ENCODE data around the gene ADAM30. TPM values are rescaled to one million over a fixed set of nuclear protein-coding genes. Genes with fewer than 3 reads are reported as not detected.
A peak's percentile ranks its signal among the peaks of the same experiment; 100 is the strongest.
"Not testable (repeated sequence)": the region's sequence is repeated elsewhere in the genome, so short reads cannot be mapped to it uniquely, and the experiment has no call there.

The ADAM30 gene
- polyA plus RNA-seq, 1 donor, result not detected

DNA sequence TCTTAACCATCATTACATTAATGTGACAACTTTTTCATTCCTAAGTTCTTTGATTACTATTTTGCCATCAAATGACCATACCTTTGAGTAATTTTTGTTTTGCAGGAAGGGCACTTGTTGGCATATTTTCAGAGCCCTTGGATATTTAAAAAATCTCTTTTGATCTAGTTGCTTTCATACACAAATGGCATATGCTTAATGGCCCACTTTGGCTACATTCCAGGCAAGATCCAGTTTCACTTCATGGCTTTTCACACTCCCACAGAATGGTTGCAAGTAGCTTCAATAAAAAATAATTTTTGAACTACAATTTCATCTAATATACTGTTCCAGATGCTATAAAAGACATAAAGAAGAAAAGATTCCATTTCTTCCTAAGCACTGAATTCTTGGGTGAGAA, 18.1 kb downstream of the ADAM30 start:
- DNase-seq, result no peak

DNA sequence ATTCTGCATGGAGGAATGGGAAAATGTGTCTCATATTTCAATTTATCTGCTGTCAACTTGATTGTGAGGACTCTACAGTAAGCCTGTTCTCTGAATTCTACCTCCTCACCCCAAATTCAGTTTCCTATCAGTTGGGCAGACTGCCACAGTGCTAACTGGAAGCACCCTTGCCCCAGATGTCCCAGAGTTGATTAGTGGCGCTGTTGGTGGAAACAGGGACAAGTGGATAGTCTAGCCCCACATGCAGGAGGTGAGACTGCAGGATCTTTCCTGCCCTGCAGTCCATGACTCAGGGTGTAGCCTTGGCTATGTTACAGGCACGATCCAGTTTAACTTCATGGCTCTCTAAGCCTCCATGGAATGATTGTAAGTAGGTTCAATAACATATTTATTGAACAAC, 22.1 kb downstream of the ADAM30 start:
- no peak for DNase-seq

DNA sequence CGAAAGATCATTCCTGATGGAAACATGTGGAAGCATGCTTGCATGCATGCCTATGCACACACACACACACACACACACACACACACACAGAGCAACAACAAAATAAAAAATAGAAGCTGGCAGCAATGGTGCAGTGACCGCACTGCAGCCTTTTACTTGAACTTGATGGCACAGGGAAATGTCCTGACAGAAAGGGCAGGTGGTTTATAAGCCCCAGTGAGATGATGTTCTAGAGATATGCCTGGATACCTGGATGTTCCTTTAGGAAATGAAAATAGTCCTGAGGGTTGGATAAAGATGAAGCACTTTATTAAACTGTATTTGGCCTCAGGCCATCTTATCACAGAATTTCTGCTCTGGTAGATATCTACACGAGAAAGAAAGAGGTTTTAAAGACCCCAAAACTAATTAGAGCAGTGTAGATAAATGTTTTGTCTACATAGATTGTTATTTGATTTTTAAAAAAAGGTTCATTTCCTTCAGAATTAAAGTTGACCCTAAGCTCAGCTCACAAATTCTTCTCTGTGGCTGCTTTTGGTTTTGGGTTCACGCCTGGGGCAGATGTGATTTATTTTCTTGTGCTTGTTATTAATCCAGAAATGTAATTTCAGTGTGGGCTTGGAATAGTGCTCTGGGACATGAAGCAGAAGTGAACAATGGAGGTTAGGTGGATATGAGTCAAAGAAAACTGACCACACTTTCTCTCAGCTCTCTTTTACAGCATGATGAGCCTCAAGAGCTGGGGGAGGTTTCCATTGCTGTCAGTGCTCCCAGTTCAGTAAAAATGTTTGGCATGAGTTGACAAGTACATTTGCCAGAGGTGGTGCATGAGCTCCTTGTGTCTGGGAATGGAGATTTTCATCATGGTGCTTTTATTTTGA, 22.9 kb downstream of the ADAM30 start:
- no peak for DNase-seq

DNA sequence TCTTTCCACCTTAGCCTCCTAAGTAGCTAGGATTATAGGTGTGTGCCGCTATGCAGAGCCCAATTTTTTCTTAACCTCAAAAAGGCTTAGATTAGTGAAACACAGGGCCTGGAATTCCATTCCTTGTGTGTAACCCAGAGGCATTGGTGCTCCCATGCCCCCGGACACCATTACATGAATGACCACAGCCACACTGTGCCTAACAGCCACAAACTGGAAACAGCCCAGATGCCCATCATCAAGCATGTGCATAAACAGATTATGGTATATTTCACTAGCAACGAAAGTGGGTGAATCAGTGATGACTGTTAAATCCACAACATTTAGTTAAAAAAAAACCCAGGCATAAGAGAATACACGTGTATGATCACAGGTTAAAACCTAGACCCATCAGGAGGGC, 24.4 kb downstream of the ADAM30 start:
- no peak for DNase-seq

DNA sequence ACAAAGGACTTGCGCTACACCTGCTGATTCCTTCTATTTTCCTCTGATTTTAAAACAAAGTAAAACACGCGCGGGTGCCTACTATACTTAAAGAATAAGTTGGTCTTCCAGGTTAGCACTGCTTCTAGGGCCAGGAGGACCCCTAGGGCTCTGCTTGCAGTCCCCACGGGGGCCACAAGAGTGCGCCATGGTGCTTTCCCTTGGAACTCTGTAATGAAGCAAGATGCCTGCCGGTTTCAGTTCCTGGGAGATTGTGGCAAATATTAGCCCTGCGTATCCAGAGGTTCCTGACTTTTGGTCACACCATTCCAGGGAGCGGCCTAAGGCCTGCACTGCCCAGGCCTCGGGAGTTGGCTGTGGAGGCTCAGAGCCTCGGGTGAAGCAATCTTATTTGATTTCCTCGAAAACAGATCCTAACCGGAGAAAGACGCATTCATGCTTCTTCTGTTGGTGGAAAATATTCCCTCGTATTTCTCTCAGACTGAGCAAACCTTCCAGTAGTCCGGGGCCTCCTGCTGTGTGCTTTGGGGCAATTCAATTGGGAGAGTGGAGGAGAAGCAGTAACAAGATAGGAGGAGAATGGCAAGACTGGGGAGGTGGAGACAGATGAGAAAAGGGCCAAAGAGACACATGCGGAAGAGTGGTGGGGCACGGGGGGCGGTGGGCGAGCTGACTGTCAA, 25.3 kb downstream of the ADAM30 start:
- peak; percentile 82 for DNase-seq

DNA sequence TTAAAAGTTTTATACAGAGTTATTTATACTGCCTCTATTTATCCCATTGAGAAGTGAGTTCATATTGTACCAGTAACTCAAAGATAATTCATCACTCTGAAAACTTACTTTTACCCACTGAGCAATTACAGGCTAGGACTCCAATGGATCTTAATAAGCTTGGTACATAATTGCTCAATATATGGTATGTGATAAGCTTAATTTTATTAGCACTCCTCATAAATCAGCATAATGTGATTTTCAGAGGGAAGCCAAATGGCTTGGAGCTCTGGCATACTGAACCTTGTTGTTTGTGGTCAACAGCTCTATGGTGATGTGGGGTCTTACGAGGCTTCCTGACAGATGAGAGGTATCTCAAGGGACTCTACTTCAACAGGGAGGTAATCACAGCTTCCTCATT, 26.3 kb downstream of the ADAM30 start:
- no peak for DNase-seq

DNA sequence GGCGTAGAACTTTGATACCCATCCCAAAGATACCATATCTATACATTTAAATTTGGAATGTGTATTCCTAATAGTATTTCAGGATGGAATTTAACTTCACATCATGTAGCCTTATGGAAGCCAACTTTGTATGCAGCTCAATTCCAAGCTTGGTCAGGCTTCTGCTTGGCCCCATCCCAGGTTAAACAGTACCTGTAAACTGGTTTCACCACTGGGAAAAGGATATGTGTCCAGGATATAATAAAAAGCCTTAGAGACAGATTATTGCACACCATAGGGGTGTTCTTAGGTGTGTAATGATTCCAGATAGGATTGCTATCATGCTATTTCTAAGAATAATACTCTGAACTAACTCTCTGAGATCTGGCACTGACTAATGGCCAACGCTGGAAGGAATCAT, 28.1 kb downstream of the ADAM30 start:
- DNase-seq, result no peak

DNA sequence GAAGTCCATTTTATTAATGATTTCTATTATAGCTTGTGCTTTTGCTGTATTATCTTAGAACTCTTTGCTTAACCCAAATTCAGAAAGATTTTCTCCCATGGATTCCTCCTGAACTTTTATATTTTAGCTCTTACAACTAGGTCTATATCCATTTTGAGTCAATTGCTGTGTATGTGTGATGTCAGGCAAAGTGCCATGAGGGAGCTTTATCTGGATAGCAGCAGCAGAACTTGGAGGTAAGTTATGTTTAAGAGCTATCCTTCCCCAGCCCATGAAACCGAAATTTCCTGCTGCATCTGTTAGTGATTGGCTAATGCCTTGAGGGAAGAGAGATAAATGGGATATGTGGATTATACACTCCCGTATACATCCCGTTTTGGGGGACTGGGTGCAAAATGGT, 29.9 kb downstream of the ADAM30 start:
- no peak for DNase-seq

GRCh38 chr1:119865627-119866026, 30.7 kb downstream of the ADAM30 start:
- DNase-seq, result no peak

GRCh38 chr1:119862276-119862675, 34.0 kb downstream of the ADAM30 start:
- DNase-seq, result no peak

- no peak for DNase-seq
Measured at GRCh38 chr1:119861547-119861946, 34.8 kb downstream of the ADAM30 start.

DNA sequence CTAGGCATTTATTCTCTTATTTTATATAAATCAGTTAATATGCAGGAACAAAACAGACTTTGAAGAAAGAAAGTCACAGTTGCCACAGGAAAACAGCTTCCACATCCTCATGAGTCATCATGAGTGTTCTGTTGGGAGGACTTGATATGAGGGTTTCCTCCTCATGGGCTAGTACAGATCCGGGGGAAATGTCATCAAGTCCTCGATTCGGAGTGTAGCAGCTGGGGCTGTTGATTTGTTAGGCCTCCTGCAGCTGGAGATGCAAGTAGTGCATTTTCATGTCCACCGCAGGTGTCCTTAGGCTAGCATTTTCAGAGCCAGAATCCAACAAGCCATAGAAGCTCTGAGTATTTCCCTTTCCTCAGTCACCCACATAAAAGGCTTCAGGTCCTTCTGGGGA, 36.7 kb downstream of the ADAM30 start:
- DNase-seq, result no peak

- not testable (repeated sequence) for DNase-seq
Measured at GRCh38 chr1:119858556-119859214, 37.6 kb downstream of the ADAM30 start.

GRCh38 chr1:119858126-119858525, 38.2 kb downstream of the ADAM30 start:
- no peak for DNase-seq

GRCh38 chr1:119853155-119853554, 43.2 kb downstream of the ADAM30 start:
- DNase-seq, result no peak

- DNase-seq, result not testable (repeated sequence)
Measured at GRCh38 chr1:119844206-119844605, 52.1 kb downstream of the ADAM30 start.

Other genes starting within 250 kb of the ADAM30 start
- 21.9 TPM for gene ZNF697, start 248.2 kb downstream of the ADAM30 start, polyA plus RNA-seq (ENCODE audit: insufficient read length)
- gene PHGDH, start 184.6 kb downstream of the ADAM30 start, polyA plus RNA-seq (ENCODE audit: insufficient read length), result 263 TPM
- 79.7 TPM for gene HMGCS2, start 127.6 kb downstream of the ADAM30 start, polyA plus RNA-seq (ENCODE audit: insufficient read length)
- 0.52 TPM for gene REG4, start 85.1 kb downstream of the ADAM30 start, polyA plus RNA-seq (ENCODE audit: insufficient read length)
- gene NOTCH2, start 173.1 kb upstream of the ADAM30 start, polyA plus RNA-seq (ENCODE audit: insufficient read length), result 172 TPM